ENCODE data around the gene ZNF208. TPM values are rescaled to one million over a fixed set of nuclear protein-coding genes. Genes with fewer than 3 reads are reported as not detected.
A peak's percentile ranks its signal among the peaks of the same experiment; 100 is the strongest.
"Not testable (repeated sequence)": the region's sequence is repeated elsewhere in the genome, so short reads cannot be mapped to it uniquely, and the experiment has no call there.

ZNF208 gene
- total RNA-seq, 2 donors from 2014 or later = 0.61 to 3.4 TPM

DNA sequence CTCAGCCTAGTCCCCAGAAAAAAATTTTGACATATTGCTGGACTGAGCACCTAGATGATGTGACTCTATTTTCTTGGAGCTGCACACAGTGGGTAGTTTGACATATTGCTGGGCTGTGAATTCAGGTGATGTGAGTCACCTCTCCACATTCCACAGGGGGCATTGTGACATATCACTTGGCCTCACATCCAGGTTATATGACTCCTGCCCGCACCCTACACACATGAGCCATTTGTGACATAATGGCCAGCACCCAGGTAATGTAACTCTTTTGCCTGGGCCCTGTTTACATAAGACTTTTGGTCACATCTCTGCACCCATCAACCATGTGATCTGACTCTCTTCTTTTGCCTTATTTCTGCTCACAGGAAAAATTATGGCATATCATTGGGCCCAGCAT is 119.7 kb downstream of the ZNF208 start:
- ATAC-seq = no peak
- DNase-seq = no peak
- intact Hi-C loops (cut with DNase I, micrococcal nuclease) = no loop called here

DNA sequence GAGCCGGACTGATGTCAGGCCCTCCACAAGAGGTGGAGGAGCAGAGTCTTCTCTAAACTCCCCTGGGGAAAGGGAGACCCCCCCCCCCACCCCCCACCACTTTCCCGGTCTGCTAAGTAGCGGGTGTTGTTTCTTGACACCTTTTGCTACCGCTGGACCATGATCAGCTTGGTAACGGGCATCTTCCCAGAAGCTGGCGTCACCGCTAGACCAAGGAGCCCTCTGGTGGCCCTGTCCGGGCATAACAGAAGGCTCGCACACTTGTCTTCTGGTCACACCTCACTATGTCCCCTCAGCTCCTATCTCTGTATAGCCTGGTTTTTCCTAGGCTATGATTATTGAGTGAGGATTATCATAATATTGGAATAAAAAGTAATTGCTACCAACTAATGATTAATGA is 120.7 kb downstream of the ZNF208 start:
- ATAC-seq; intact Hi-C loops (cut with DNase I, micrococcal nuclease): not testable (repeated sequence)
- DNase-seq = peak in 1 of 2 donors; percentile 21

DNA sequence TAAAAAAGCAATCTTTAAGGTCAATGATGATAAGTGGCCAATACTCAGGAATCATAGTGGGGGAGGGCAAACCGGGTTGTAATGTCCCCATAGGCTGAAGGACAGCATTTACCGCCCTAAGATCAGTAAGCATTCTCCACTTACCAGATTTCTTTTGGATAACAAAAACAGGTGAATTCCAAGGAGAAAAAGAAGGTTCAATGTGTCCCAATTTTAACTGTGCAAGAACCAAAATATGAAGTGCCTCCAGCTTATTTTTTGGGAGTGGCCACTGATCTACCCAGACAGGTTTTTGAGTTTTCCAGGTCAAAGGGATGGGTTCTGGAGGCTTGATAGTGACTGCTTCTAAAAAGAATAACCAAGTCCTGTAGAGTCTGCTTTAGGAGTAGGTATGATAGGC is 125.2 kb downstream of the ZNF208 start:
- intact Hi-C loops (cut with DNase I, micrococcal nuclease); DNase-seq: not testable (repeated sequence)

DNA sequence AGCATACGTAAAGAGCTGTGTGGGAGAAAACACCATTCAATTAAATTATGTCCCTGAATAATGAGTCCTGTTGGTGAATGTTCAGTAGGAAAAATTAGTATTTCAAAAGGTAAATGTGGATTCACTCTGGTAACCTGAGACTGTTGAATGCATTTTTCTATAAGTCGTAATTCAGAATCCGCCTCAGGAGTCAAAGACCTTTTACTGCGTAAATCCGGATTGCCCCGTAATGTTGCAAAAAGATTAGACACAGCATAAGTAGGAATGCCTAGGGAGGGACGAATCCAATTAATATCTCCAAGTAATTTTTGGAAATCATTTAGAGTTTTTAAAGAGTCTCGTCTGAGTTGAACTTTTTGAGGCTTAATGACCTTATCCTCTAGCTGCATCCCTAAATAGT is 126.0 kb downstream of the ZNF208 start:
- ATAC-seq; intact Hi-C loops (cut with DNase I, micrococcal nuclease); DNase-seq: not testable (repeated sequence)

More for the DNA sequence above, 125.2 kb downstream of the ZNF208 start:
- ATAC-seq = not testable (repeated sequence)

DNA sequence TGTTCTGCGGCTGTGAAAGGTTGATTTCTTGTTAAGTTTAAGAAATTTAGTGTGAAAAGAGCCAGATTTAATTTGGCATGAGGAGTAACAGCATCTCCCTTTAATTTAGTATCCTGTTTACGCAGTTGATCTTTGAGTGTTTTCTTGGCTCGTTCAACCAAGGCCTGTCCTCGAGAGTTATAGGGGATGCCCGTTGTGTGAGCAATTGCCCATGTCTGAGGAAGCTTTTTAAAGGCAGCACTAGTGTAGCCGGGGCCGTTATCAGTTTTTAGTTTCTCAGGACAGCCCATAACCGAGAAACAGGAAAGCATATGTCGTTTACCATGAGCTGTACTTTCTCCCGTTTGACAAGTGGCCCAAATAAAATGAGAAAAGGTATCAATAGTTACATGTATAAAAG is 127.2 kb downstream of the ZNF208 start:
- intact Hi-C loops (cut with DNase I, micrococcal nuclease) = no loop called here
- DNase-seq (no peak), ATAC-seq (no peak)

Other genes starting within 250 kb of the ZNF208 start
- gene ZNF100, start 243.4 kb downstream of the ZNF208 start, total RNA-seq = 10 to 100 TPM; 13.0 to 15.6 TPM
- gene ZNF43, start 174.8 kb downstream of the ZNF208 start, total RNA-seq = 10 to 100 TPM; 10.1 to 11.7 TPM
- gene ZNF257, start 41.5 kb upstream of the ZNF208 start, total RNA-seq = under 1 TPM; 0.82 to 0.95 TPM
- under 1 TPM; 0.15 to 0.67 TPM for gene ZNF676, start 186.0 kb upstream of the ZNF208 start, total RNA-seq

Measured in left colon (tissue), 2 donors.